PC-9 (cell line): Measurements from ENCODE around the gene ISG20.

Source experiments
- EZH2 ChIP-seq: fragments of 200-600 bp; sonication (generic); IDR thresholded peaks from 2 replicates; pipeline ENCODE4 v1.8.0; 2017; ENCODE audit warnings: antibody characterized with exemption, low read depth
- TF ChIP-seq, protein P1 (sequence below): fragments of 200-600 bp; sonication (generic); conservative IDR thresholded peaks from 2 replicates; pipeline ENCODE4 v1.6.1; 2017; ENCODE audit warnings: mixed run types, antibody characterized with exemption, mild to moderate bottlenecking, moderate library complexity

DNA sequence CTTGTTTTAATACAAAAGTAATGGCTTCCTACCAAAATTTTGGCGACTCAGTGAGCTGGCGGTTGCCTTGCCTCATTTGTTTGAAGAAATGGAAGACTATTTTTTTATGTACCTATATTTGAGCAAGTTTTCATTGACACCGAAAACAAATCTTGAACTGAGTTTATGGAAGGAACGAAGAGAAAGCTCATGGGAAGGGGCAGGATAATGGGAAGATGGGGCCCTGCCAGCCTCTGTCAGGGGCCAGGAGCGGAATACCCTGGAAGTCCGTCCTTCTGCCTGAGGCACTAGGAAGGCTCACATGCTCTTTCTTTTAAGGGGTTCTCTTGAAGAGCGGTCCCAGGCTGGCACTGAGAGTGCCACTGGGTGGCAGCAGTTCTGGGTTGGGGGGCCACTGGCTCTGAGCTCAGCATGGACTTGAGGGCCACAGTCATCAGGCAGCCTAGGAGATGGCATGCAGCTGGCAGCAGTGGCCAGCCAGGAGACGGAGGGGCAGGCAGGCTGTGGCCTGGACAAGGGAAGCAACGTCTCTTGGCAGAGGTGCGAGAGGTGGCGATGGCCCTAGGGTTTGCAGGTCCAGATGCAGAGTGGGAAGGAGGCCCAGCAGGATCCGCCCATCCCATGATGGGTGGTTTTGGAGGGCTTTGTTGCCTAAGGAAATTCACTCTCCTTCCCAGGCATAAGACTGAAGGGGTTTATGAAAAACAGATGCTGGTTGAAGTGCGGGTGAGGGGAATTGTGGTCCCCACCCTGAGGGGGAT, 41.6 kb downstream of the ISG20 start:
- TF ChIP-seq, protein P1, sequence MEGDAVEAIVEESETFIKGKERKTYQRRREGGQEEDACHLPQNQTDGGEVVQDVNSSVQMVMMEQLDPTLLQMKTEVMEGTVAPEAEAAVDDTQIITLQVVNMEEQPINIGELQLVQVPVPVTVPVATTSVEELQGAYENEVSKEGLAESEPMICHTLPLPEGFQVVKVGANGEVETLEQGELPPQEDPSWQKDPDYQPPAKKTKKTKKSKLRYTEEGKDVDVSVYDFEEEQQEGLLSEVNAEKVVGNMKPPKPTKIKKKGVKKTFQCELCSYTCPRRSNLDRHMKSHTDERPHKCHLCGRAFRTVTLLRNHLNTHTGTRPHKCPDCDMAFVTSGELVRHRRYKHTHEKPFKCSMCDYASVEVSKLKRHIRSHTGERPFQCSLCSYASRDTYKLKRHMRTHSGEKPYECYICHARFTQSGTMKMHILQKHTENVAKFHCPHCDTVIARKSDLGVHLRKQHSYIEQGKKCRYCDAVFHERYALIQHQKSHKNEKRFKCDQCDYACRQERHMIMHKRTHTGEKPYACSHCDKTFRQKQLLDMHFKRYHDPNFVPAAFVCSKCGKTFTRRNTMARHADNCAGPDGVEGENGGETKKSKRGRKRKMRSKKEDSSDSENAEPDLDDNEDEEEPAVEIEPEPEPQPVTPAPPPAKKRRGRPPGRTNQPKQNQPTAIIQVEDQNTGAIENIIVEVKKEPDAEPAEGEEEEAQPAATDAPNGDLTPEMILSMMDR, result no peak
- no peak for TF ChIP-seq EZH2
